Smooth muscle cell (in vitro differentiated cells): ENCODE data around the gene TMEM214. TPM values are rescaled to one million over a fixed set of nuclear protein-coding genes. Genes with fewer than 3 reads are reported as not detected.
A peak's percentile ranks its signal among the peaks of the same experiment; 100 is the strongest.

Experiments
- DNase-seq: peaks from one replicate; lab custom pipeline; 2025; ENCODE audit not compliant: unreplicated experiment; lab: John Stamatoyannopoulos, UW
- H2AFZ ChIP-seq: fragments of 200-600 bp; sonication (generic); 2 replicates; pipeline ENCODE4 v1.6.0; 2016; ENCODE audit warnings: antibody characterized with exemption, low read depth, mild to moderate bottlenecking
- H3F3A ChIP-seq: fragments of 200-600 bp; sonication (generic); 2 replicates; pipeline ENCODE4 v1.6.0; 2017; ENCODE audit warnings: antibody characterized with exemption, low read depth
- H3K27ac ChIP-seq: fragments of 200-600 bp; sonication (generic); 2 replicates; pipeline ENCODE4 v1.5.1; 2016; ENCODE audit warnings: low read depth, mild to moderate bottlenecking
- H3K27me3 ChIP-seq: fragments of 200-600 bp; sonication (generic); 2 replicates; pipeline ENCODE4 v1.6.1; 2016; ENCODE audit warnings: low read depth, mild to moderate bottlenecking
- H3K36me3 ChIP-seq: fragments of 200-600 bp; sonication (generic); 2 replicates; pipeline ENCODE4 v1.5.1; 2016; ENCODE audit warnings: low read depth
- H3K4me1 ChIP-seq: fragments of 200-600 bp; sonication (generic); 2 replicates; pipeline ENCODE4 v1.5.1; 2016; ENCODE audit warnings: low read depth
- H3K4me2 ChIP-seq: fragments of 200-600 bp; sonication (generic); 2 replicates; pipeline ENCODE4 v1.6.0; 2016; ENCODE audit warnings: mild to moderate bottlenecking
- H3K4me3 ChIP-seq: fragments of 200-600 bp; sonication (generic); 2 replicates; pipeline ENCODE4 v1.5.1; 2016; ENCODE audit warnings: mild to moderate bottlenecking
- H3K79me2 ChIP-seq: fragments of 200-600 bp; sonication (generic); 2 replicates; pipeline ENCODE4 v1.6.0; 2016; ENCODE audit warnings: low read depth, mild to moderate bottlenecking
- H3K9ac ChIP-seq: fragments of 200-600 bp; sonication (generic); 2 replicates; pipeline ENCODE4 v1.6.0; 2016; ENCODE audit warnings: low read depth
- H3K9me3 ChIP-seq: fragments of 200-600 bp; sonication (generic); replicated peaks from 2 replicates; pipeline ENCODE4 v1.5.1; 2016; ENCODE audit warnings: low read depth
- H4K20me1 ChIP-seq: fragments of 200-600 bp; sonication (generic); 2 replicates; pipeline ENCODE4 v1.6.0; 2016; ENCODE audit warnings: low read depth
- whole genome bisulfite sequencing: methylation state at CpG from one replicate; pipeline ENCODE4 v1.1.7; 2016; ENCODE audit warnings: low lambda C conversion rate; 5-methylcytosine and 5-hydroxymethylcytosine counted together
- polyA plus RNA-seq: library from polyadenylated mRNA; unstranded; fragments of >200 nt; fragmentation: Nextera tagmentation; extraction: Ambion mirVana; gene quantifications from 2 replicates; pipeline ENCODE4 v1.2.1, GENCODE V29; 2016
- total RNA-seq: library from RNA; depleted of rRNA; stranded (reverse); fragments of >200 nt; gene quantifications from 2 replicates; pipeline ENCODE4 v1.2.3, GENCODE V29; 2014
- TF ChIP-seq, protein P1 (sequence below): fragments of 200-600 bp; sonication (generic); IDR thresholded peaks from 2 replicates; pipeline ENCODE4 v1.5.1; 2017; ENCODE audit warnings: borderline replicate concordance, mild to moderate bottlenecking, antibody characterized with exemption; ENCODE audit not compliant: insufficient read depth, poor library complexity, severe bottlenecking

Gene TMEM214
- total and polyA plus RNA-seq, 2 experiments from 2014 or later, result 79.6 to 99.7 TPM

DNA sequence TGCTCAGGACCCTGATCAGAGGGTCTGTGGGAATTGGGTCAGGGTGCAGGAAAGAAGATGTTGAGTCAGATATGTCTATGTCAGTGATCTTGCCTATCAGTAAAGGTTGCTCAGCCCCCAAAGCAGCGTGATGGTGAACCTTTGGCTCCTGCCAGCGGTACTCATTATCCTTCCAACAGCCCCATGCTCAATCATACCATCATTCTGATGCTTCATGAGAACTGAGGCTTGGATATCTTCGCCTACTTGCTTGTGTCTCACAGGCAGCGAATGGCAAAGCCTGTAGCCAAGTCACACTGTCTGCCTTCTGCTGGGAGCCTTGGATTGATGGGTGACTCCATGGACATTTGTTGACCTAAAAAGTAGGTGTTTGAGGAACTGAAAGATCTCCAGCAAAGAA lies 19.0 kb upstream of the TMEM214 start:
- TF ChIP-seq, protein P1, sequence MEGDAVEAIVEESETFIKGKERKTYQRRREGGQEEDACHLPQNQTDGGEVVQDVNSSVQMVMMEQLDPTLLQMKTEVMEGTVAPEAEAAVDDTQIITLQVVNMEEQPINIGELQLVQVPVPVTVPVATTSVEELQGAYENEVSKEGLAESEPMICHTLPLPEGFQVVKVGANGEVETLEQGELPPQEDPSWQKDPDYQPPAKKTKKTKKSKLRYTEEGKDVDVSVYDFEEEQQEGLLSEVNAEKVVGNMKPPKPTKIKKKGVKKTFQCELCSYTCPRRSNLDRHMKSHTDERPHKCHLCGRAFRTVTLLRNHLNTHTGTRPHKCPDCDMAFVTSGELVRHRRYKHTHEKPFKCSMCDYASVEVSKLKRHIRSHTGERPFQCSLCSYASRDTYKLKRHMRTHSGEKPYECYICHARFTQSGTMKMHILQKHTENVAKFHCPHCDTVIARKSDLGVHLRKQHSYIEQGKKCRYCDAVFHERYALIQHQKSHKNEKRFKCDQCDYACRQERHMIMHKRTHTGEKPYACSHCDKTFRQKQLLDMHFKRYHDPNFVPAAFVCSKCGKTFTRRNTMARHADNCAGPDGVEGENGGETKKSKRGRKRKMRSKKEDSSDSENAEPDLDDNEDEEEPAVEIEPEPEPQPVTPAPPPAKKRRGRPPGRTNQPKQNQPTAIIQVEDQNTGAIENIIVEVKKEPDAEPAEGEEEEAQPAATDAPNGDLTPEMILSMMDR, result no peak
- Histone ChIP-seq H3K27me3 (no peaks in the 10 kb centered on the region), H3K4me3 (no peak overlapping the region)

DNA sequence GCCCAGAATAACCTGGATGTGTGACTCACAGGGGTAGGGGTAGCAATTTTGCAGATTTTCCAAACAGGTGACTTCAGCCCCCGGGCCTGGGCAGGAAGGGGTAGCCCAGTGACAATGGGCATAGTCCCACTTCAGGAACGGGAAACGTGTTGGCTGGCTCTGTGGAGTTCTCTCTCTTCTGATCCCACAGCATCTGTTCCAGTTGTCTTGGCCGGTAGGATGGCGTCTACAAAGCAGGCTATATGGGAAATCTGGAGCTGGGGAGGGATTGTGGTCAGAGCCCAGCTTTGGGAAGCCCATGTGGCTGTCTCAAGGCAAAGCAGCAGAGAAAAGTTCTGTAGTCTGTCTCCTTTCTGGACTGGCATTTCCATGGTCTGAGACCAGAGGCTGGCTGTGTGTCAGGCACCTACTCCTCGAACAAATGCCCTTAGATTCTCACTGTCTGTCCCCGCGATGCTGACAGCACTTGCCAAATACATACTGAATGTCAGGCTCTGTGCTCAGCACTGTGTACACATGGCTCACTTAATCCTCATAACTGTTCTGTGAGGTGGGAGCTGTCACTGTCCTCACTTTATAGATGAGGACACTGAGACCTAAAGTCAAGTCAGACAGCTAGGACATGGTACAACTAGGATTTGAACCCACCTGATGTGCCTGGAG lies 17.9 kb upstream of the TMEM214 start:
- Histone ChIP-seq H3F3A (peaks cover 4% of the 10 kb centered on the region), H3K4me1 (no peaks in the 10 kb centered on the region), H4K20me1 (peaks cover 61% of the 10 kb centered on the region), H3K4me2 (peak overlapping the region; percentile 49), H2AFZ (no peak overlapping the region), H3K9ac (no peak overlapping the region), H3K79me2 (no peaks in the 10 kb centered on the region), H3K36me3 (no peaks in the 10 kb centered on the region), H3K27me3 (no peaks in the 10 kb centered on the region), H3K9me3 (no peaks in the 10 kb centered on the region), H3K27ac (peak overlapping the region; percentile 37), H3K4me3 (no peak overlapping the region)
- TF ChIP-seq, protein P1, result no peak
- WGBS, result 66% methylated on average over 8 of the region's 8 CpGs
- DNase-seq, result no peak

More for the DNA sequence above, 19.0 kb upstream of the TMEM214 start:
- H2AFZ ChIP-seq, result no peak overlapping the region
- no peaks in the 10 kb centered on the region for H3K79me2 ChIP-seq
- no peak overlapping the region for H3K9ac ChIP-seq
- peaks cover 4% of the 10 kb centered on the region for H3F3A ChIP-seq
- H3K36me3 ChIP-seq, result no peaks in the 10 kb centered on the region
- peaks cover 55% of the 10 kb centered on the region for H4K20me1 ChIP-seq
- WGBS, result 99% methylated on average over 4 of the region's 4 CpGs
- no peak for DNase-seq
- no peak overlapping the region for H3K27ac ChIP-seq
- no peak overlapping the region for H3K4me2 ChIP-seq
- H3K4me1 ChIP-seq, result no peaks in the 10 kb centered on the region
- H3K9me3 ChIP-seq, result no peaks in the 10 kb centered on the region

DNA sequence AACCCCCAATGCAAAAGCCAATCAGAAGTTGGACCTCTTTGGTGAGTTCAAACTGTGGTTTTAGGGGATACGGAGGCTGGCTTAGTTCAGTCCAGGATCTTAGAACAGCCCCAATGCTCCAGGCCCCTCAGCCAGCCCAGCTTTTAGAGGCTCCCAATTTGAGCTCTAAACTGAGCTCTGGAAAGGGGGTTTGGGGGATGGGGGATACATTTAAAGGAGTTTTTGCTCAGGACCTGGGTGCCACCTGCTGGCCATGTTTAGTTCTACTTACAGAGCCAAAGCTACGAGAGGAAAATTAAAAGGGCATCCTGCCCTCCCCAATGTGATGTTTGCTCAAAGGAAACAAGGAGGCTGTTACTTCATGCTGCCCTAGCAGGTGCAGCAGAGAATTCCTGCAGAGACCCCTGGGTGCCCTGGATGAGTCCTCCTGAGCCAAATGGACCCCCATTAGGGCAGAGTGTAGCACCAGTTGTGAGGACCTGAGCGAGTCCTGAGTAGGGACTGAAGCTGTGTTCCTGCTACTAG lies 15.9 kb upstream of the TMEM214 start:
- H3K9me3 ChIP-seq, result no peaks in the 10 kb centered on the region
- no peak overlapping the region for H2AFZ ChIP-seq
- no peak overlapping the region for H3K9ac ChIP-seq
- WGBS, result 71% methylated on average over 3 of the region's 3 CpGs
- H3K27ac ChIP-seq, result no peak overlapping the region
- DNase-seq, result no peak
- no peaks in the 10 kb centered on the region for H3K27me3 ChIP-seq
- no peak overlapping the region for H3K4me2 ChIP-seq
- TF ChIP-seq, protein P1, result peak; percentile 70
- peaks cover 68% of the 10 kb centered on the region for H4K20me1 ChIP-seq
- H3K4me1 ChIP-seq, result no peaks in the 10 kb centered on the region
- no peak overlapping the region for H3K4me3 ChIP-seq
- no peaks in the 10 kb centered on the region for H3K36me3 ChIP-seq
- peaks cover 7% of the 10 kb centered on the region for H3F3A ChIP-seq
- no peaks in the 10 kb centered on the region for H3K79me2 ChIP-seq

DNA sequence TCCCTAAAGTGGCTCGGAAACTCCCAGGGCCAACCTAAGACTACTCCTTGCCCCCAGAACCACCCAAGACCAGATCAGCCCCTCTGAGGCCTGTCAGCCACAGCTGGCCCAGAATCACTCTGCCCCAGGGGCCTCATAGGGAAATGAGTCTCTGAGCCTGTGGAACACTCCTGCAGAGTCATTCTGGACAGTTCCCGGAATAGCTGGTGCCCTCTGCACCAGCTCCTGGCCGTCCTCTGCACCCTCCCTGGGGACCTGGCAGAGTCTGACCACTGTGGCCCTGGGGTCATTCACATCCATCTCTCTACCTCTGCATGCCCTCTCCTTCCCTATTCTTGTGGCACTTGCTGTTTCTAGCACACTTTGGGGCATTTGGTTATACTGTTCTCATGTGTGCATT lies 14.6 kb upstream of the TMEM214 start:
- Histone ChIP-seq H2AFZ (no peak overlapping the region), H3K4me1 (no peaks in the 10 kb centered on the region), H3K4me3 (no peak overlapping the region), H3K36me3 (no peaks in the 10 kb centered on the region), H4K20me1 (peaks cover 73% of the 10 kb centered on the region), H3K4me2 (no peak overlapping the region), H3K79me2 (no peaks in the 10 kb centered on the region), H3F3A (peaks cover 13% of the 10 kb centered on the region), H3K9ac (no peak overlapping the region), H3K9me3 (no peaks in the 10 kb centered on the region), H3K27me3 (no peaks in the 10 kb centered on the region), H3K27ac (no peak overlapping the region)
- TF ChIP-seq, protein P1, result no peak
- DNase-seq, result no peak
- 82% methylated on average over 3 of the region's 3 CpGs for WGBS
